GM12872 (cell line): ENCODE results near the gene ZNF672.

Source experiments
- TF ChIP-seq, protein P1 (sequence below): IDR thresholded peaks from 3 replicates; pipeline ENCODE4 v1.5.1; 2011; ENCODE audit warnings: low read depth, mild to moderate bottlenecking, low read length, moderate library complexity; ENCODE audit not compliant: insufficient read depth

ZNF672 gene

DNA sequence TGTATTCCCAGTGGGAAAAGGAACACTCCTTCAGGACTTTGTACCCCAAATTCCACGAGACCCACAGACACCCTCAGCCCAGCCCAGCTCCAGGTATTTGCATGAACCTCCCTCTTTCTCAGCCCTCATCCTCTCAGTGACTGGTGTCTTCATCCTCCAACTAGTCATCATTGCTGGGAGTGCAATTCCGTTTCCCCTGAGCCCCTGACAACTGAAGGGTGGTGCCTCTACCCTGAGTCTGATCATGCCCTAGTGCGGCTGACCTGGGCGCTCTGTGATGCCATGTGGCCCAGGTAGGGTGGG, 24.6 kb downstream of the ZNF672 start:
- TF ChIP-seq, protein P1, sequence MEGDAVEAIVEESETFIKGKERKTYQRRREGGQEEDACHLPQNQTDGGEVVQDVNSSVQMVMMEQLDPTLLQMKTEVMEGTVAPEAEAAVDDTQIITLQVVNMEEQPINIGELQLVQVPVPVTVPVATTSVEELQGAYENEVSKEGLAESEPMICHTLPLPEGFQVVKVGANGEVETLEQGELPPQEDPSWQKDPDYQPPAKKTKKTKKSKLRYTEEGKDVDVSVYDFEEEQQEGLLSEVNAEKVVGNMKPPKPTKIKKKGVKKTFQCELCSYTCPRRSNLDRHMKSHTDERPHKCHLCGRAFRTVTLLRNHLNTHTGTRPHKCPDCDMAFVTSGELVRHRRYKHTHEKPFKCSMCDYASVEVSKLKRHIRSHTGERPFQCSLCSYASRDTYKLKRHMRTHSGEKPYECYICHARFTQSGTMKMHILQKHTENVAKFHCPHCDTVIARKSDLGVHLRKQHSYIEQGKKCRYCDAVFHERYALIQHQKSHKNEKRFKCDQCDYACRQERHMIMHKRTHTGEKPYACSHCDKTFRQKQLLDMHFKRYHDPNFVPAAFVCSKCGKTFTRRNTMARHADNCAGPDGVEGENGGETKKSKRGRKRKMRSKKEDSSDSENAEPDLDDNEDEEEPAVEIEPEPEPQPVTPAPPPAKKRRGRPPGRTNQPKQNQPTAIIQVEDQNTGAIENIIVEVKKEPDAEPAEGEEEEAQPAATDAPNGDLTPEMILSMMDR: no peak

DNA sequence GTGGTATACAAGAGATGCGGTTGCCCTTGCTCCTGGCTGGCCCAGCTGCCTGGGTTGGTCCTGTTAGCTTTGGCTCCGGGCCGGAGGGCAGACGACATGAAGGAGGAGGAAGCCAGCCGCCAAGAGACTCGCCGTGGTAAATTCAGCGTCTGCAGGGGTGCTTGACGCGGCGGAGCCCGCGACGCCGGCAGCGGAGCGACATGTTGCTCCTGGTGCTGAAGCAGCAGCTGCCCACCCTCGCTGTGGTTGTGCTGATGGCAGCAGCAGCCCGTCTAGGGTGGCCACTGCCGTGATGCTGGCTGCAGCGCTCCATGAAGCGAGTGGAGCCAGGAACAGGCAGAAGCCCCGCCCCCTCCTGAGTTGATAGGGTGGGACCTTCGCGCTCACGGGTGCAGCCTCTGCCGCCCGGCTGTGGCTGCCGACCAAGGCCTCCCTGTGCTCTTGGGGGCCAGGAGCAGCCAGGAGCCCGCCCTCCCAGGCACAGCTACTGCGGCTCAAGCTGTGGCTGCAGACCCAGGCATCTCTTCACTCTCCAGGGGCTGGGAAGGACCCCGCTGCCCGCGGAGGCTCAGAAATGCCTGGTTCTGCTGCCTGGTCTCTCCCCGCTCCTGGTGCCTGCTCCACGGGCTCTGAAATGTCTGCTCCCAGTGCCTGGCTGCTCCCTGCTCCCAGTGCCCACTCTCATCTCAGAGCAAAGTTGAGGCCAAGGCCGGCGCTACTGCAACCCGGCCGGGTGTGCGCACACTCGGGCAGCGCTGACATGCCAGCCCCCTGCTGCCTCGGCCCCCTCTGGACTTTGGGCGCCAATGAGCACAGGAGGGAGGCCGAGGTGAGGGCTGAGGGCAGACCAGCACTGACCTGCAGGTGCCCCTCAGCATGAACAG, 25.2 kb downstream of the ZNF672 start:
- TF ChIP-seq, protein P1: no peak

DNA sequence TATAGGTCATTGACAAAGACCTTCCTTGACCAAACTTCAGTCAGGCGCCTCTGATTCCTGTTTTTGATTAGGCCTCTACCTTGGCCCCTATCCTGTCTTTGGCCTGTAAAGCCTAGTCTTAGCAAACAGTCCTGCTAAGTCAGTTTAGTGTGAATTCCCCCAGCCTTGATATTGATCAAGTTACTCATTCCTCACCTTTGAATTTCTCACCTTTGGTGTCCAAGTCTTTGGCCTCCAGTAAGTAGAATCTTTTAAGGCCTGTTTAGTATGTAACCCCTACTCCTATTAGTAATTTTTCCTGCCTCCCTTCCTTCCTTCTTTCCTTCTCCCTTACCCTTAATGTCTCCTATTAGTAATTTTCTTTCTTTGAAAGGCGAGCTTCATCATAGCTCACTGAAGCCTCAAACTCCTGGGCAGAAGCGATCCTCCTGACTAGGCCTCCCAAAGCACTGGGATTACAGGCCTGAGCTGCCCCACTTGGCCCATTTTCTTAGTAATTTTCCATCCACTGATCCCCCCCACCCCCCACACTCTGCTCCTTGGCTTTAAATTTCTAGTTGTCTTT, 33.9 kb downstream of the ZNF672 start:
- TF ChIP-seq, protein P1: no peak

DNA sequence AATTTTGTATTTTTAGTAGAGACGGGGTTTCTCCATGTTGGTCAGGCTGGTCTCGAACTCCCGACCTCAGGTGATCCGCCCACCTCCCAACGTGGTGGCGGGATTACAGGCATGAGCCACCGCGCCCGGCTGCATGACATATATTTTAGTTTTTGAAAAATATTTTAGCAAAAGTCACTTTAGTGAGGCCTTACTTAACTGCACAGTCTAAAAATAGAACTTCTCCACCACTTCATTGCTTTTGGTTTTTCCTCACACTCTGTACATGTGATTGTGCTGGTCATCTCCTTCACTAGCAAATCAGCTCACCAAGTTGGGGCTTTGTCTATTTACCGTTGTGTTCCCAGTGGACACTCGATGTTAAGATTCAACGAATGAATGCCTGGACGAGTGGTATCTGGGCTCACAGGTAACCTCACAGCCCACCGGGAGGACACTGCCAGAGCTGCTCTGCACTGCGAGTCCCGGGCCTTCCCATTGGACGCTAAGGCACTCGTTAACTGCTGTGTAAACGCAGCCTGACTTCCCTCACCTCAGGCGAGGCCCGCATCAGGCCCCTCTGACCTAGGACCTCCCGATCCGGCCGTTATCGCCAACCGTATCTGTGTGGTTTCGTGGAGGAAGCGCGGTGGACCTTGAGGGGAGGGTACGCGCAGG, 34.9 kb downstream of the ZNF672 start:
- TF ChIP-seq, protein P1: no peak

DNA sequence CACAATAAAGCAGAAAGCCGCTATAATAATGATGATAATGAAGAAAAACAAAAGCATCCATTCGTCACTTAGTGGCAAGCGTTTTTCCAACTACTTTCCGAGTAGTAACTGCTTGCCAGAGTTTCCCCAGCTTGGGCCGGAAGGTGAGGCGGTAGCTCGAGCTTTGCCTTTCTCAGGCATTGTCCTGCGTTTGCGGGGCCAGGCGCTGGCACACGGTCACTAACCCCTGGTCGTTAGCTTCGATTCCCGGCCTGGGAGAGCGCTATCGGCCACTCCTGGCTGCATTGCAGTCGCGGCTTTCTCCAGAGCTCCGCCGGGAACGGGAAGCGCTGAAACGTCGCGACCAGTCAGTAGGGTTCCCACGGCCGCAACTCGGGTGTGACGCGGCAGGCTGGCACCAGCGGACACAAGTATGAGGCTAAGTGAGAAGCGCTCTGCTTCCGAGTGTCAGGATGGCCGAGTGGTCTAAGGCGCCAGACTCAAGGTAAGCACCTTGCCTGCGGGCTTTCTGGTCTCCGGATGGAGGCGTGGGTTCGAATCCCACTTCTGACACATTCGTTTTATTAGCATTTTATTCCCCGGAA, 35.5 kb downstream of the ZNF672 start:
- TF ChIP-seq, protein P1: no peak

DNA sequence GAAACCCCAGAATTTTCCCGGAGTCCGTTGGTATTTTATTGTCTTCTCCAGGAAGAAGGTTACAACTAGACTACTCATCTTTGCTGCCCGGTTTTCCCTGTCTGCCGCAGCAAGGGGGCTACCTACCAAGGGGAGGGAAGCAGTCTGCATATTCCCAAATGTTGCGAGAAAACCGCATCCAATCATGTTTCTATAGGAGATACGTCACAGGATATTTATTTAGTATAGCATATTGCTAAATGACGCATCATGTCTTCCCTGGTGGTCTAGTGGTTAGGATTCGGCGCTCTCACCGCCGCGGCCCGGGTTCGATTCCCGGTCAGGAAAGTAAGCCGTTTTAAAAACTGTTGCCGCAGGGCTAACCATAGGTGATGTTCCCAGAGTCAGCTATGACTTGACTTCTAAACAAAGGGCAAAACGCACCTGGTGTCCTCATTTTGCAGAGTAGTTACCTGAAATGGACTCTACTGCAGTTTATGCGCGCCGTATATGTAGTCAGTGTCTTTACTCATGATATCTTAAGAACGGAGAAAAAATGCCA, 36.0 kb downstream of the ZNF672 start:
- TF ChIP-seq, protein P1: no peak

DNA sequence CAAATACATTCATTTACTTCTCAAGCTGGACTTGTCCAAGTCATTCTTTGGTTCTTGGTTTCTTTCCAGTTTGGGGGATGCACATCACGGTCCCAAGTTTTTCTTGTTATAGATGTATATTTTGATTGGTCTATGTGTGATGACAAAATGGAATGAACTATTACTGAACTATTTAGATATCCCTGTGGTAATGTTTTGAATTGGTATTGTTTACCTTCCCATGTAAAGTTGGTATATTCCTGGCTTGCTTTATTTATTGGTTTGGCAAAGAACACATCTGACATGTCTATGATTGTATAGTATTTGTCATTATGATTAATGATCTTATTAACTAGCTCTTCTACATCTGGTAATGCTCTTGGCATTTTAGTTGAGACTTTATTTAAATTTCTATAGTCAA, 43.2 kb downstream of the ZNF672 start:
- TF ChIP-seq, protein P1: no peak
